Liver (tissue), 3 donors: Measurements from ENCODE around the gene LTBP2.

Experiments used
- CTCF ChIP-seq: fragments of 150-350 bp; IDR thresholded peaks from 2 replicates; pipeline ENCODE4 v1.5.1; 2017; ENCODE audit warnings: improper control_type of control experiment, low read depth, low read length; ENCODE audit not compliant: missing input control
- EGR1 ChIP-seq, 2 donors: IDR thresholded peaks; 2 replicates each; pipeline ENCODE4 v1.6.1; 2016 to 2018; ENCODE audit warnings: antibody characterized with exemption in 2 of 2, low read depth in 2 of 2
- GABPA ChIP-seq, 2 donors: IDR thresholded peaks in 1 of 2; conservative IDR thresholded peaks in 1 of 2; 2 replicates each; pipeline ENCODE4 v1.6.1; 2016; ENCODE audit warnings: antibody characterized with exemption in 2 of 2, mild to moderate bottlenecking in 1 of 2, moderate library complexity in 1 of 2
- RAD21 ChIP-seq, 2 donors: IDR thresholded peaks; 2 replicates each; pipeline ENCODE4 v1.6.1; 2016; ENCODE audit warnings: antibody characterized with exemption in 2 of 2, mild to moderate bottlenecking in 2 of 2
- TAF1 ChIP-seq: conservative IDR thresholded peaks from 2 replicates; pipeline ENCODE4 v1.6.1; 2016; ENCODE audit warnings: antibody characterized with exemption, mild to moderate bottlenecking
- YY1 ChIP-seq: IDR thresholded peaks from 2 replicates; pipeline ENCODE4 v1.6.1; 2016; ENCODE audit warnings: antibody characterized with exemption, mild to moderate bottlenecking
- TF ChIP-seq, protein P1 (sequence below): IDR thresholded peaks from 2 replicates; pipeline ENCODE4 v1.6.1; 2016; ENCODE audit warnings: antibody characterized with exemption
- TF ChIP-seq, protein P2 (sequence below): IDR thresholded peaks from 2 replicates; pipeline ENCODE4 v1.6.1; 2016; ENCODE audit warnings: antibody characterized with exemption
- donor health status: healthy.
- donor health status: healthy.

- no peak for TF ChIP-seq CTCF
- TF ChIP-seq, protein P1, sequence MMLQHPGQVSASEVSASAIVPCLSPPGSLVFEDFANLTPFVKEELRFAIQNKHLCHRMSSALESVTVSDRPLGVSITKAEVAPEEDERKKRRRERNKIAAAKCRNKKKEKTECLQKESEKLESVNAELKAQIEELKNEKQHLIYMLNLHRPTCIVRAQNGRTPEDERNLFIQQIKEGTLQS = no peak
- no peak for TF ChIP-seq EGR1 (IDR thresholded peaks at IDR 0.05; ENCODE audit: low read depth in 2 of 2)
- no peak for TF ChIP-seq TAF1
- TF ChIP-seq RAD21 (IDR thresholded peaks at IDR 0.05) = no peak
- TF ChIP-seq, protein P2, sequence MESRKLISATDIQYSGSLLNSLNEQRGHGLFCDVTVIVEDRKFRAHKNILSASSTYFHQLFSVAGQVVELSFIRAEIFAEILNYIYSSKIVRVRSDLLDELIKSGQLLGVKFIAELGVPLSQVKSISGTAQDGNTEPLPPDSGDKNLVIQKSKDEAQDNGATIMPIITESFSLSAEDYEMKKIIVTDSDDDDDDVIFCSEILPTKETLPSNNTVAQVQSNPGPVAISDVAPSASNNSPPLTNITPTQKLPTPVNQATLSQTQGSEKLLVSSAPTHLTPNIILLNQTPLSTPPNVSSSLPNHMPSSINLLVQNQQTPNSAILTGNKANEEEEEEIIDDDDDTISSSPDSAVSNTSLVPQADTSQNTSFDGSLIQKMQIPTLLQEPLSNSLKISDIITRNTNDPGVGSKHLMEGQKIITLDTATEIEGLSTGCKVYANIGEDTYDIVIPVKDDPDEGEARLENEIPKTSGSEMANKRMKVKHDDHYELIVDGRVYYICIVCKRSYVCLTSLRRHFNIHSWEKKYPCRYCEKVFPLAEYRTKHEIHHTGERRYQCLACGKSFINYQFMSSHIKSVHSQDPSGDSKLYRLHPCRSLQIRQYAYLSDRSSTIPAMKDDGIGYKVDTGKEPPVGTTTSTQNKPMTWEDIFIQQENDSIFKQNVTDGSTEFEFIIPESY = no peak
- TF ChIP-seq GABPA (IDR thresholded peaks at IDR 0.05 in 1 of 2, conservative IDR thresholded peaks at IDR 0.05 in 1 of 2) = no peak
- TF ChIP-seq YY1 = no peak
Observed at GRCh38 chr14:74547331-74547927, 64.6 kb downstream of the LTBP2 start.
